Upper lobe of left lung (tissue), 4 donors: ENCODE measurements around the gene CDH12.

Source experiments
- CTCF ChIP-seq, 6 experiments: fragments of 450-650 bp in 4 of 6; fragments of 200-600 bp in 2 of 6; sonication (generic) in 2 of 6; IDR thresholded peaks; one replicate each; pipeline ENCODE4 v1.5.1; 2016 to 2019; ENCODE audit warnings: antibody characterized with exemption in 6 of 6
- EP300 ChIP-seq, 4 donors: sonication (generic); formaldehyde crosslinking; IDR thresholded peaks; one replicate each; pipeline ENCODE4 v1.5.1; 2017; ENCODE audit warnings: antibody characterized with exemption in 4 of 4, control low read depth in 2 of 4
- POLR2A ChIP-seq, 4 donors: fragments of 450-650 bp; IDR thresholded peaks; one replicate each; pipeline ENCODE4 v1.5.1; 2016 to 2017; ENCODE audit warnings: antibody characterized with exemption in 4 of 4, mild to moderate bottlenecking in 2 of 4
- POLR2AphosphoS5 ChIP-seq, 2 donors: sonication (generic); formaldehyde crosslinking; IDR thresholded peaks; one replicate each; pipeline ENCODE4 v1.5.1; 2017; ENCODE audit warnings: antibody characterized with exemption in 2 of 2

GRCh38 chr5:21774281-21774680 is 1078.9 kb downstream of the CDH12 start:
- TF ChIP-seq EP300 (IDR thresholded peaks at IDR 0.05) (no peak), CTCF (IDR thresholded peaks at IDR 0.05) (no peak), POLR2A (IDR thresholded peaks at IDR 0.05) (no peak), POLR2AphosphoS5 (IDR thresholded peaks at IDR 0.05) (no peak)
